Subcutaneous adipose tissue (tissue), 4 donors: ENCODE data around the gene MEIS2. TPM values are rescaled to one million over a fixed set of nuclear protein-coding genes. Genes with fewer than 3 reads are reported as not detected.

Source experiments
- CTCF ChIP-seq: fragments of 450-650 bp; IDR thresholded peaks from one replicate; pipeline ENCODE4 v1.5.1; 2016; ENCODE audit warnings: low read depth, mild to moderate bottlenecking, control low read depth, antibody characterized with exemption, moderate library complexity
- total RNA-seq, 4 donors: library from RNA; depleted of rRNA; stranded (reverse); fragments of >200 nt; gene quantifications; one replicate each; pipeline ENCODE4 v1.1.0, GENCODE V29; 2016

Gene MEIS2
- total RNA-seq, 4 donors from 2014 or later: 10.3 to 21.7 (median 14.9) TPM

- TF ChIP-seq CTCF: no peak
Observed at GRCh38 chr15:36875740-36876334, 224.5 kb downstream of the MEIS2 start.

- no peak for TF ChIP-seq CTCF
Observed at GRCh38 chr15:36874930-36875329, 225.4 kb downstream of the MEIS2 start.

- no peak for TF ChIP-seq CTCF
Observed at GRCh38 chr15:36867436-36867835, 232.9 kb downstream of the MEIS2 start.

GRCh38 chr15:36866896-36867295 is 233.5 kb downstream of the MEIS2 start:
- TF ChIP-seq CTCF: no peak

- TF ChIP-seq CTCF: no peak
Observed at GRCh38 chr15:36863570-36863969, 236.8 kb downstream of the MEIS2 start.

GRCh38 chr15:36860792-36861191 is 239.6 kb downstream of the MEIS2 start:
- no peak for TF ChIP-seq CTCF

- TF ChIP-seq CTCF: no peak
Observed at GRCh38 chr15:36858423-36858822, 241.9 kb downstream of the MEIS2 start.
